ENCODE measurements around the gene SUSD6. TPM values are rescaled to one million over a fixed set of nuclear protein-coding genes. Genes with fewer than 3 reads are reported as not detected.

The SUSD6 gene
- total RNA-seq, 2 donors from 2014 or later, result 27.3 to 70.3 TPM

- no peak for TF ChIP-seq CTCF (IDR thresholded peaks at IDR 0.05)
- DNase-seq, result peak; percentile 57
- H3K4me3 ChIP-seq, result no peak overlapping the region
- H3K9ac ChIP-seq (ENCODE audit: low read depth in 2 of 2, low read length in 2 of 2), result peak overlapping the region in 1 of 2 donors; percentile 73
- intact Hi-C loops (cut with DNase I), result no loop called here
- no peaks in the 10 kb centered on the region for H3K9me3 ChIP-seq
- peak overlapping the region; percentile 62 for H3K27ac ChIP-seq
- no peaks in the 10 kb centered on the region for H3K36me3 ChIP-seq
- peaks cover 3% of the 10 kb centered on the region for H3K4me1 ChIP-seq
- H3K27me3 ChIP-seq, result no peaks in the 10 kb centered on the region
Measured at GRCh38 chr14:69605738-69606137, 5.7 kb upstream of the SUSD6 start.

GRCh38 chr14:69606258-69607184, 4.9 kb upstream of the SUSD6 start:
- H3K4me1 ChIP-seq, result peaks cover 3% of the 10 kb centered on the region
- H3K9me3 ChIP-seq, result no peaks in the 10 kb centered on the region
- intact Hi-C loops (cut with DNase I), result no loop called here
- no peaks in the 10 kb centered on the region for H3K36me3 ChIP-seq
- peak; percentile 70 for DNase-seq
- H3K4me3 ChIP-seq, result no peak overlapping the region
- H3K27me3 ChIP-seq, result no peaks in the 10 kb centered on the region
- peak overlapping the region in 1 of 2 donors; percentile 73 for H3K9ac ChIP-seq (ENCODE audit: low read depth in 2 of 2, low read length in 2 of 2)
- no peak for TF ChIP-seq CTCF (IDR thresholded peaks at IDR 0.05)
- H3K27ac ChIP-seq, result peak overlapping the region; percentile 62

- Histone ChIP-seq H3K9ac (ENCODE audit: low read depth in 2 of 2, low read length in 2 of 2) (peak overlapping the region; percentile 38 to 86), H3K27me3 (no peaks in the 10 kb centered on the region), H3K9me3 (no peaks in the 10 kb centered on the region), H3K4me3 (peak overlapping the region; percentile 22), H3K4me1 (peaks cover 8% of the 10 kb centered on the region), H3K27ac (peak overlapping the region; percentile 63), H3K36me3 (no peaks in the 10 kb centered on the region)
- no peak for TF ChIP-seq CTCF (IDR thresholded peaks at IDR 0.05)
- intact Hi-C loops (cut with DNase I), result no loop called here
- DNase-seq, result peak; percentile 33
Measured at GRCh38 chr14:69610020-69610873, 1.1 kb upstream of the SUSD6 start.

- Histone ChIP-seq H3K4me3 (peak overlapping the region; percentile 22), H3K27me3 (no peaks in the 10 kb centered on the region), H3K4me1 (peaks cover 4% of the 10 kb centered on the region), H3K27ac (peak overlapping the region; percentile 63), H3K9ac (ENCODE audit: low read depth in 2 of 2, low read length in 2 of 2) (peak overlapping the region; percentile 38 to 86), H3K9me3 (no peaks in the 10 kb centered on the region), H3K36me3 (no peaks in the 10 kb centered on the region)
- intact Hi-C loops (cut with DNase I), result no loop called here
- no peak for DNase-seq
- TF ChIP-seq CTCF (IDR thresholded peaks at IDR 0.05), result no peak
Measured at GRCh38 chr14:69610874-69611171, 573 bp upstream of the SUSD6 start.

- Histone ChIP-seq H3K4me3 (peak overlapping the region; percentile 69), H3K27ac (peak overlapping the region; percentile 93), H3K4me1 (peaks cover 8% of the 10 kb centered on the region), H3K9ac (ENCODE audit: low read depth in 2 of 2, low read length in 2 of 2) (peak overlapping the region; percentile 98), H3K9me3 (no peaks in the 10 kb centered on the region), H3K27me3 (no peaks in the 10 kb centered on the region), H3K36me3 (no peaks in the 10 kb centered on the region)
- DNase-seq, result peak; percentile 45
- TF ChIP-seq CTCF (IDR thresholded peaks at IDR 0.05), result no peak
- intact Hi-C loops (cut with DNase I), result no loop called here
Measured at GRCh38 chr14:69612014-69612782, 802 bp downstream of the SUSD6 start.
